ENCODE data around the gene TEX44.

TEX44 gene

GRCh38 chr2:231611273-231612108 lies 18.8 kb downstream of the TEX44 start:
- no peak for DNase-seq

- no peak for DNase-seq
Observed at GRCh38 chr2:231612109-231612455, 19.4 kb downstream of the TEX44 start.

- DNase-seq = peak in 1 of 2 experiments; percentile 24
Observed at GRCh38 chr2:231612456-231613330, 20.0 kb downstream of the TEX44 start.

GRCh38 chr2:231613331-231613662 lies 20.6 kb downstream of the TEX44 start:
- DNase-seq = no peak

- peak in 1 of 2 experiments; percentile 46 for DNase-seq
Observed at GRCh38 chr2:231613663-231614558, 21.2 kb downstream of the TEX44 start.

- peak in 1 of 2 experiments; percentile 46 for DNase-seq
Observed at GRCh38 chr2:231614559-231615057, 21.9 kb downstream of the TEX44 start.

GRCh38 chr2:231615058-231615671 lies 22.5 kb downstream of the TEX44 start:
- peak in 1 of 2 experiments; percentile 7 for DNase-seq

- no peak for DNase-seq
Observed at GRCh38 chr2:231616296-231616695, 23.6 kb downstream of the TEX44 start.

GRCh38 chr2:231617059-231617926 lies 24.6 kb downstream of the TEX44 start:
- no peak for DNase-seq

GRCh38 chr2:231621051-231621879 lies 28.6 kb downstream of the TEX44 start:
- peak in 1 of 2 experiments; percentile 13 for DNase-seq

- no peak for DNase-seq
Observed at GRCh38 chr2:231622963-231623362, 30.3 kb downstream of the TEX44 start.

- no peak for DNase-seq
Observed at GRCh38 chr2:231626449-231626848, 33.8 kb downstream of the TEX44 start.

- DNase-seq = no peak
Observed at GRCh38 chr2:231627384-231628120, 34.9 kb downstream of the TEX44 start.

- DNase-seq = no peak
Observed at GRCh38 chr2:231632559-231633142, 40.0 kb downstream of the TEX44 start.

GRCh38 chr2:231633241-231633976 lies 40.7 kb downstream of the TEX44 start:
- DNase-seq = no peak

- no peak for DNase-seq
Observed at GRCh38 chr2:231634412-231634811, 41.7 kb downstream of the TEX44 start.

- no peak for DNase-seq
Observed at GRCh38 chr2:231634951-231635875, 42.5 kb downstream of the TEX44 start.
